ENCODE results near the gene CLEC16A. TPM values are rescaled to one million over a fixed set of nuclear protein-coding genes. Genes with fewer than 3 reads are reported as not detected.

Gene CLEC16A
- total RNA-seq, 3 donors from 2014 or later = 20.0 to 35.3 (median 33.1) TPM

- no peaks in the 10 kb centered on the region for H3K9me3 ChIP-seq
- no peaks in the 10 kb centered on the region for H3K36me3 ChIP-seq
- H3K4me1 ChIP-seq = no peaks in the 10 kb centered on the region
- intact Hi-C loops (cut with DNase I; ENCODE audit: low total_unique reads) = no loop called here
- no peak for TF ChIP-seq POLR2AphosphoS5 (IDR thresholded peaks at IDR 0.05)
- no peak for TF ChIP-seq CTCF (IDR thresholded peaks at IDR 0.05)
- TF ChIP-seq POLR2A (IDR thresholded peaks at IDR 0.05) = no peak
- H3K27ac ChIP-seq = no peak overlapping the region
- no peaks in the 10 kb centered on the region for H3K27me3 ChIP-seq
- no peak for DNase-seq (ENCODE audit: low spot score in 2 of 2)
- no peak overlapping the region for H3K4me3 ChIP-seq
Measured at GRCh38 chr16:11198375-11198774, 254.0 kb downstream of the CLEC16A start.

GRCh38 chr16:11198828-11199227 is 254.5 kb downstream of the CLEC16A start:
- no peak overlapping the region for H3K4me3 ChIP-seq
- no peaks in the 10 kb centered on the region for H3K27me3 ChIP-seq
- intact Hi-C loops (cut with DNase I; ENCODE audit: low total_unique reads) = no loop called here
- no peaks in the 10 kb centered on the region for H3K9me3 ChIP-seq
- TF ChIP-seq POLR2AphosphoS5 (IDR thresholded peaks at IDR 0.05) (no peak), CTCF (IDR thresholded peaks at IDR 0.05) (no peak), POLR2A (IDR thresholded peaks at IDR 0.05) (no peak)
- DNase-seq (ENCODE audit: low spot score in 2 of 2) = no peak
- H3K36me3 ChIP-seq = no peaks in the 10 kb centered on the region
- H3K27ac ChIP-seq = no peak overlapping the region
- H3K4me1 ChIP-seq = no peaks in the 10 kb centered on the region

- H3K27me3 ChIP-seq = no peaks in the 10 kb centered on the region
- H3K4me3 ChIP-seq = no peak overlapping the region
- DNase-seq (ENCODE audit: low spot score in 2 of 2) = no peak
- no peak overlapping the region for H3K27ac ChIP-seq
- H3K9me3 ChIP-seq = no peaks in the 10 kb centered on the region
- TF ChIP-seq CTCF (IDR thresholded peaks at IDR 0.05) = no peak
- no peak for TF ChIP-seq POLR2A (IDR thresholded peaks at IDR 0.05)
- no peak for TF ChIP-seq POLR2AphosphoS5 (IDR thresholded peaks at IDR 0.05)
- intact Hi-C loops (cut with DNase I; ENCODE audit: low total_unique reads) = no loop called here
- no peaks in the 10 kb centered on the region for H3K36me3 ChIP-seq
- no peaks in the 10 kb centered on the region for H3K4me1 ChIP-seq
Measured at GRCh38 chr16:11200592-11200991, 256.2 kb downstream of the CLEC16A start.

GRCh38 chr16:11201498-11202259 is 257.3 kb downstream of the CLEC16A start:
- Histone ChIP-seq H3K36me3 (no peaks in the 10 kb centered on the region), H3K27me3 (no peaks in the 10 kb centered on the region), H3K27ac (no peak overlapping the region), H3K4me3 (no peak overlapping the region), H3K4me1 (no peaks in the 10 kb centered on the region), H3K9me3 (no peaks in the 10 kb centered on the region)
- intact Hi-C loops (cut with DNase I; ENCODE audit: low total_unique reads) = no loop called here
- TF ChIP-seq POLR2A (IDR thresholded peaks at IDR 0.05) = no peak
- TF ChIP-seq POLR2AphosphoS5 (IDR thresholded peaks at IDR 0.05) = no peak
- TF ChIP-seq CTCF (IDR thresholded peaks at IDR 0.05) = no peak
- DNase-seq (ENCODE audit: low spot score in 2 of 2) = no peak

GRCh38 chr16:11202260-11203091 is 258.1 kb downstream of the CLEC16A start:
- Histone ChIP-seq H3K36me3 (no peaks in the 10 kb centered on the region), H3K9me3 (peaks cover 0 to under 1% of the 10 kb centered on the region in 2 donors), H3K27ac (no peak overlapping the region), H3K4me1 (no peaks in the 10 kb centered on the region), H3K27me3 (no peaks in the 10 kb centered on the region), H3K4me3 (no peak overlapping the region)
- DNase-seq (ENCODE audit: low spot score in 2 of 2) = no peak
- no peak for TF ChIP-seq POLR2AphosphoS5 (IDR thresholded peaks at IDR 0.05)
- no peak for TF ChIP-seq CTCF (IDR thresholded peaks at IDR 0.05)
- TF ChIP-seq POLR2A (IDR thresholded peaks at IDR 0.05) = no peak
- intact Hi-C loops (cut with DNase I; ENCODE audit: low total_unique reads) = no loop called here

Measured in breast epithelium (tissue), 4 donors.